Mononuclear cell (primary cell): Measurements from ENCODE around the gene KLHL28. TPM values are rescaled to one million over a fixed set of nuclear protein-coding genes. Genes with fewer than 3 reads are reported as not detected.
A peak's percentile ranks its signal among the peaks of the same experiment; 100 is the strongest.

ENCODE experiments used
- H3K27me3 ChIP-seq: 2 replicates; pipeline ENCODE4 v1.6.0; 2011; ENCODE audit warnings: low read length, control low read depth; ENCODE audit not compliant: insufficient read depth
- H3K4me1 ChIP-seq: 2 replicates; pipeline ENCODE4 v1.5.1; 2011; ENCODE audit warnings: mild to moderate bottlenecking, low read length, control low read depth; ENCODE audit not compliant: insufficient read depth
- H3K4me3 ChIP-seq: 2 replicates; pipeline ENCODE4 v1.5.1; 2011; ENCODE audit warnings: mild to moderate bottlenecking, low read length, moderate library complexity
- H3K9me3 ChIP-seq: 2 replicates; pipeline ENCODE4 v1.5.1; 2011; ENCODE audit warnings: low read depth, mild to moderate bottlenecking, control low read depth, low read length
- total RNA-seq: library from RNA; depleted of rRNA; stranded (reverse); fragments of >200 nt; gene quantifications from one replicate; pipeline ENCODE4 v1.2.3, GENCODE V29; 2012

The KLHL28 gene
- total RNA-seq, 1 donor, result 49.1 TPM

DNA sequence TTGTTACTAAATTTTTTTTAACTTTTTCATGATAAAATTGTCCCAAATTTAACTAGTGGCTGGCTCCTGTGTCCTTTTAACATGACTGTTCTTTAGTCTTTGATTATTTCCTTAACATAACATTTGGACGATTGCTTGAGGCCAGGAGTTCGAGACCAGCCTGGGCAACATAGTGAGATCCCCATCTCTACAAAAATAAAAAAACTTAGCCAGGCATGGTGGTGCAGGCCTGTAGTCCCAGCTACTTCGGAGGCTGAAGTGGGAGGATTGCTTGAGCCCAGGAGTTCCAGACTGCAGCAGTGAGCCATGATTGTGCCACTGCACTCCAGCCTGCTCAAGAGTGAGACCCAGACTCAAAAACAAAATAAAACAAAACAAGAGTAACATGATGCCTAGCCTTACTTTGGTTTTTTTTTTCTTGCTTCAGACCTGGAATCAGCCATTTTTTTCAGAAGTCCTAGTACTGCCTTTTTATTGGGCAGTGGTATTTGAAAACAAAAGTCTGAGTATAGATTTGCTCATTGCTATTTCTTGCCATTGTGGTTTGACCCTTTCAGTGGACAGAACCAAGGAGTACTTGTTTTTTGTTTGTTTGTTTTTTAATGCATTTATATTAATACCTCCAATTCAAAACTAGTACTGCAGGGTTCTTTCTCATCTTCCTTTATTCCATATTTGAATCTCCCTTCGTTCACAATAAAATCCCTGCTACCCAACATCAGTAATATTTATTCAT is 5.0 kb upstream of the KLHL28 start:
- no peaks in the 10 kb centered on the region for H3K27me3 ChIP-seq
- H3K4me1 ChIP-seq, result peaks cover 39% of the 10 kb centered on the region
- peaks cover 22% of the 10 kb centered on the region for H3K9me3 ChIP-seq
- no peak overlapping the region for H3K4me3 ChIP-seq

DNA sequence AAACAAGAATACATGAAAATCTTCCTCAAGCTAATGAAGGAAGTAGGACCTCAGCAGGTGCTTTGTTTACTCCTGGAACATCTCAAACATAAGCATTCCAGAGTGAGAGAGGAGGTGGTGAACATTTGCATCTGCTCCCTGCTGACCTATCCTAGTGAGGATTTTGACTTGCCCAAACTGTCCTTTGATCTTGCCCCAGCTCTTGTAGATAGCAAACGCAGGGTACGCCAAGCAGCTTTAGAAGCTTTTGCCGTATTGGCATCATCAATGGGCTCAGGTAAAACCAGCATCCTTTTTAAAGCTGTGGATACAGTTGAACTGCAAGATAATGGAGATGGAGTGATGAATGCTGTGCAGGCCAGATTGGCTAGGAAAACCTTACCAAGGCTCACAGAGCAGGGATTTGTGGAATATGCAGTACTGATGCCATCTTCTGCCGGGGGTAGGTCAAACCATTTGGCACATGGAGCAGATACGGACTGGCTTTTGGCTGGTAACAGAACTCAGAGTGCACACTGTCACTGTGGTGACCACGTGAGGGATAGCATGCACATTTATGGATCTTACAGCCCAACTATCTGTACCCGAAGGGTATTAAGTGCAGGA is 2.1 kb upstream of the KLHL28 start:
- H3K27me3 ChIP-seq, result no peaks in the 10 kb centered on the region

DNA sequence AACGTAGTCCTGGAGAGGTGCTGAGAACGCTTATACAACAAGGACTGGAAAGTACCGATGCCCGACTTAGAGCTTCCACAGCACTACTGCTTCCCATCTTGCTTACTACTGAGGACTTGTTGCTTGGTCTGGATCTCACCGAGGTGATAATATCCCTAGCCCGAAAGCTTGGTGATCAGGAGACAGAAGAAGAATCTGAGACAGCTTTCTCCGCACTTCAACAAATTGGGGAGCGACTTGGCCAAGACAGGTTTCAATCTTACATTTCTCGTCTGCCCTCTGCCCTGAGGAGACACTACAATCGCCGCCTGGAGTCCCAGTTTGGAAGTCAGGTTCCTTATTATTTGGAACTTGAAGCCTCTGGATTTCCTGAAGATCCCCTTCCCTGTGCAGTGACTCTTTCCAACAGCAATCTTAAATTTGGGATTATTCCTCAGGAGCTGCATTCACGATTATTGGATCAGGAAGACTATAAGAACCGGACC is 1.3 kb upstream of the KLHL28 start:
- H3K4me1 ChIP-seq, result peaks cover 52% of the 10 kb centered on the region
- peak overlapping the region; percentile 69 for H3K4me3 ChIP-seq
- peaks cover 6% of the 10 kb centered on the region for H3K9me3 ChIP-seq
- H3K27me3 ChIP-seq, result no peaks in the 10 kb centered on the region

More for the DNA sequence above, 2.1 kb upstream of the KLHL28 start:
- Histone ChIP-seq H3K4me3 (no peak overlapping the region), H3K9me3 (peaks cover 6% of the 10 kb centered on the region), H3K4me1 (peaks cover 52% of the 10 kb centered on the region)

DNA sequence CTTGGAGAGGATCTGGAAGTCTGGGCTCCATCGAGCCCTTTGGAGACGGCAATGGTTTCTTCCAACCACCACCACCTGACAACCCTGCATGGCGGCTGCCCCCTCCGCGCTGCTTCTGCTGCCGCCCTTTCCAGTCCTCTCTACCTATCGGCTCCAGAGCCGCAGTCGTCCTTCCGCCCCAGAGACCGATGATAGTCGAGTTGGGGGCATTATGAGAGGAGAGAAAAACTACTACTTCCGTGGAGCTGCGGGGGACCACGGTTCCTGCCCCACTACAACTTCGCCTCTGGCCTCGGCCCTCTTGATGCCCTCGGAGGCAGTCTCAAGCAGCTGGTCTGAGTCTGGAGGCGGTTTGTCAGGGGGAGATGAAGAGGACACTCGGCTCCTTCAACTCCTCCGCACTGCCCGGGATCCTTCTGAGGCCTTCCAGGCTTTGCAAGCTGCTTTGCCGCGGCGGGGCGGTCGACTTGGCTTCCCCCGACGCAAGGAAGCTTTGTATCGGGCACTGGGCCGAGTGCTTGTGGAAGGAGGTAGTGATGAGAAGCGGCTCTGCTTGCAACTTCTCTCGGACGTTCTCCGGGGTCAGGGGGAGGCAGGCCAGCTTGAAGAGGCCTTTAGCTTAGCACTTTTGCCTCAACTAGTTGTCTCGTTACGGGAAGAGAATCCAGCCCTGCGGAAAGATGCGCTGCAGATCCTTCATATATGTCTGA is 742 bp upstream of the KLHL28 start:
- H3K9me3 ChIP-seq, result peaks cover 6% of the 10 kb centered on the region
- no peaks in the 10 kb centered on the region for H3K27me3 ChIP-seq
- H3K4me1 ChIP-seq, result peaks cover 50% of the 10 kb centered on the region
- peak overlapping the region; percentile 69 for H3K4me3 ChIP-seq

DNA sequence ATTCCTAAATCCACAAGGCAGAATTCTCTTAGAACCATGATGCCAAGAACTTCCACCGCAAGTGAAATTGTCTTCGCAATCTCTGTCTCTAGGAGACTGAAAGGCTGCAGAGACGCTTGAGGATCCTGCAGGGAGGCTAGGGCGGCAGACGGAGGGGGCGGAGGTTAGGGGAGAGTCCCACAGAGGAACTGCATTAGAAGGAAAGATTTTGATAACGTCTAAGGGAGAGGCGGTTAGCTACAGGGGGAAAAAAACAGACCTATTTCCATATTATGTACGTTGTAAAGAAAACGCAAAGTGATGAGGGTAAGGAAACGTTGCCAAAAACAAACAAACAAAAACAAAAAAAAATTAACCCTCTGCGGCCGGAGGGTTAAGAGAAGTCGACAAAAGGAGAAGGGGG is 595 bp downstream of the KLHL28 start:
- Histone ChIP-seq H3K9me3 (peaks cover 6% of the 10 kb centered on the region), H3K4me3 (peak overlapping the region; percentile 69), H3K4me1 (peaks cover 40% of the 10 kb centered on the region), H3K27me3 (no peaks in the 10 kb centered on the region)

DNA sequence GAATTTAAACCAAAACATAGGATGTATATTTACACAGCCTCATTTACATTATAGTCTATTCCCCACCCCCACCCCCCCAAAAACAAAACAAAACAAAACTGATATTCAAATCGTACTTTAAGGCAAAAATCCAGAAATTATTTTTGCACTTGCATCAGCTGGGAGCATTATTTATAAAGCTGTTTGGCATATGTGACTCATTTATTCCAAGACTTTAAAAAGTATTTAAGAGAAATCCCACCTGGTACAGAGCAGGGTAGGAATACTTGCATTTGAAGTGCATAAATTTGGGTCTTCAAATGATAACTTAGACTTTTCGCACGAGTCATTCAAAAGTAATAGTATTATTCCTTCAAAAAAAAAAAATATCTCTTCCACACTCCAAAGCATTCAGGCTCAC is 1.1 kb downstream of the KLHL28 start:
- Histone ChIP-seq H3K4me3 (peak overlapping the region; percentile 69), H3K4me1 (peaks cover 39% of the 10 kb centered on the region), H3K27me3 (no peaks in the 10 kb centered on the region), H3K9me3 (peaks cover 6% of the 10 kb centered on the region)

DNA sequence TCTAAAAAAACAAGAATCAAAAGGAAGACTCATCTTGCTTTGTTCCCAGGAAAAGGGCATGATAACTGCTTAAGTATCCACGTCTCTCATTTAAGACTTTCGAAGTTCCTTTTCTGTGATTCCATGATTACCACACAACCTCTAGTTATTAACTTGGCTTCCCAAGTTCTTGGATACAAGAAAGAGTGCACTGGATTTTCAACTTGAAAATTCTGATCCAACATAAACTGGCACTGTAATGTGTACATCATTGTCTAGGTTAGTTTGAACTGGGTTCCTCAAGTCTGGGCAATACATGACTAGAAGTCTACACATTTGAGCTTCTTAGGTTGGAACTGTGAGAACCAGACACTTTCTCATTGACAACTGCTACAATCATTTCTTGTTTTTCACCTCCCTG is 1.6 kb downstream of the KLHL28 start:
- H3K4me3 ChIP-seq, result no peak overlapping the region
- H3K9me3 ChIP-seq, result peaks cover 6% of the 10 kb centered on the region
- no peaks in the 10 kb centered on the region for H3K27me3 ChIP-seq
- peaks cover 42% of the 10 kb centered on the region for H3K4me1 ChIP-seq

DNA sequence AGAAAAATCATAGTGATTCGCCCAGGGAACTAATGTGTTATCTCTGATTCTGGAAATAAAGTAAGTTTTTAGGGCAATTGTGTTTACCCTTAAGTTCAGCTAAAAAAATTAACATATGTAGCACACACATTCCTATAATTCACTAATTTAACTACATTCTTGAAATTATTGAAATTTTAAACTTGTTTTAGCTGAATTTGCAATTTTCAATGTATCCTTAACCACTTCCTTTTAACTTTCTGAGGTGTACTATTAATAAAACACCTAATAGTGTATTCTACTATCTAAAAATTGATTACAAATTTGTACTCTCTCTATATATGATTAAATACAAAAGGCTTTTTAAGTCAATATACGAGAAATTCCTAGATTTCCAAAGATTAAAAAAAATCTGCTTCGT is 2.2 kb downstream of the KLHL28 start:
- H3K4me3 ChIP-seq, result no peak overlapping the region
- H3K9me3 ChIP-seq, result peaks cover 5% of the 10 kb centered on the region
- H3K4me1 ChIP-seq, result peaks cover 39% of the 10 kb centered on the region

DNA sequence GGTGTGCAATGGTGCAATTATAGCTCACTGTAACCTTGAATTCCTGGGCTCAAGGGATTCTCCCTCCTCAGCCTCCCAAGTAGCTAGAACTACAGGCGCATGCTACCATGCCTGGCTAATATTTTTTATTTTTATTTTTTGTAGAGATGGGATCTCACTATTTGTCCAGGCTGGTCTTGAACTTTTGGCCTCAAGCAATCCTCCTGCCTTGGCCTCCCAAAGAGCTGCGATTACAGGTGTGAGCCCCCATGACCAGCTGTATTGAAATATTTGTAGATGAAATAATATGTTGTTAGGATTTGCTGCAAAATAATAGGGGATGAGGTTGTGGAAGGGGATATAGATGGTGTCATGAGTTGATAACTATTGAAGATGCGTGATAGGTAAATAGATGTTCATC is 4.9 kb downstream of the KLHL28 start:
- Histone ChIP-seq H3K27me3 (no peaks in the 10 kb centered on the region), H3K4me3 (no peak overlapping the region), H3K9me3 (no peaks in the 10 kb centered on the region), H3K4me1 (peaks cover 18% of the 10 kb centered on the region)

More for the DNA sequence above, 2.2 kb downstream of the KLHL28 start:
- no peaks in the 10 kb centered on the region for H3K27me3 ChIP-seq

DNA sequence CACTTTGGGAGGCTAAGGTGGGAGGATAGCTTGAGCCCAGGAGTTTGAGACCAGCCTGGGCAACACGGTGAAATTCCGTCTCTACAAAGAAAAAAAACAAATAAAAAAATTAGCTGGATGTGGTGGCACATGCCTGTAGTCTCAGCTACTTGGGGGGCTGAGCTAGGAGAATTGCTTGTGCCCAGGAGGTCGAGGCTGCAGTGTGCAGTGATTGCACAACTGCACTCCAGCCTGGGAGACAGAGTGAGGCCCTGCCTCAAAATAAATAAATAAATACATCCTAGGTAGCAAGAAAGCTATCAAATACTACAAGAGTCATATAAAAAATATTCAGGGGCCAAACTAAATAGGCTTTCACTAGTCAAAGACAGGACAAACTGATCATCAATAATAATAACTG is 6.2 kb downstream of the KLHL28 start:
- no peak overlapping the region for H3K4me3 ChIP-seq
- H3K4me1 ChIP-seq, result peaks cover 11% of the 10 kb centered on the region
- no peaks in the 10 kb centered on the region for H3K9me3 ChIP-seq
- no peaks in the 10 kb centered on the region for H3K27me3 ChIP-seq

DNA sequence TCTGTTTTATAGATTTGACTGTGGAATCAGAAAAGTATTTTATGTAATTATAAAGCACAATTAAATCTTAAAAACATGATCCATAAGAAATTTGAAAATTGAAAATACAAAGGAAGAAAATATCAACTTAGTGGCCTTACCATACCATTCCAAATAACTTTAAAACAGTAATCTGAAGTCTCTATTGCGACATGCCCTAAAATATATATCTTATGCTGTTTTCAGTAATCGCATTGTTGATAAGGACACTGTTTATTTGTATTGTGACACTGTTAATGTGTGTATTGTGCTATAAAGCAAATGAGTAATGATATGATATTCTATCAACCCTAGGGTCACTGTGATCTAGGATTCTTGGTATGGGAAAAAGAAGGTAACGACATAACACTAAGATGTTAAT is 7.0 kb downstream of the KLHL28 start:
- Histone ChIP-seq H3K4me3 (no peak overlapping the region), H3K27me3 (no peaks in the 10 kb centered on the region), H3K4me1 (peaks cover 5% of the 10 kb centered on the region), H3K9me3 (no peaks in the 10 kb centered on the region)

DNA sequence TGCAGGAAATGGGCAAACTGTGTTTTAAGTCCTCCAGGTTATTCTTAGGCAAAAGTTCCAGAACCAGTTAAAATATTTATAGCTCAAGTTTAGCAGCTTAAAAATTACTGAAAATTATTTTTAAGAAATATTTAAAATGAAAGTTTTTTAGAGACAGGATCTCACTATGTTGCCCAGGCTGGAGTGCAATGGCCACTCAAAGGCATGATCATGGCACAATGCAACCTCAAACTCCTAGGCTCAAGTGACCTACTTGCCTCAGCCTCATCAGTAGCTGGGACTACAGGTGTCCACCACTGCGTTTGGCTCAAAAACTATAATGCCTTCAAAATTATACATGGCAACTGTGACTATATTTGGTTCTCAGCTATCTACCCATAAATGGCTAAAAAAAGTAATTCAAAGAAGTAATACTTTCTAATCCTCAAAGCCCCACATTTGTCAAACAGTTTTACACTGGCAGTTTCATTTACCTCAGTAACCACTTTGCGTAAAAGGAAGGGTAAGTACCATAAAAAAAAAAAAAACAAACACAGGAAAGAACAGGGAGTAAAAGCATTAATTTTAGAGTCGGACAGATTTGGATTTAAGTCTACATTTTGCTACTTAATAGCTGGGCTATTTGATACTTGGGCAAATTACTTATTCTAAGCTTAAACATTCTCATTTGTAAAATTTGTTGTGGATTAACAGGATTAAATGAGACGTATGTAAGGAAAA is 9.2 kb downstream of the KLHL28 start:
- H3K4me3 ChIP-seq, result no peak overlapping the region
- H3K9me3 ChIP-seq, result no peaks in the 10 kb centered on the region
- peaks cover 5% of the 10 kb centered on the region for H3K4me1 ChIP-seq
- H3K27me3 ChIP-seq, result no peaks in the 10 kb centered on the region

DNA sequence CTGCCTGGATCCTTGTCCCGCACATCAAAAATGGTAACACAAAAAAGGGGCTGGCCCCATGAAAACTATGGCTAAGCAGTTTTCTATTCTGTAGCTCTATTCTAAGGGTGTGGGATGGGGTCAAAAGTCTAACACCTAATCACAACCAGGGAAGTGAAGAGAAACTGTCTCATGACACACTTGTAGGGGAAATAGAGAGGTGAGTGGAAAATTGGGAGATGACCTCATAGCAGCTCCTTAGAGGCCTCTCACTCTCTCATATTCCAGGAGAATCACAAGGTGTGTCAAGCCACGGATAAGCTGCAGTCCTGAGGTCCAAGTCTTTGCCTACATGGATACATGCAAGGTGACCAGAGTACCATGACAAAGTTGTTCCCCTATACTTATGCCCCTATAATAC is 10.7 kb downstream of the KLHL28 start:
- H3K4me1 ChIP-seq, result peaks cover 5% of the 10 kb centered on the region
- no peaks in the 10 kb centered on the region for H3K27me3 ChIP-seq
- no peaks in the 10 kb centered on the region for H3K9me3 ChIP-seq
- no peak overlapping the region for H3K4me3 ChIP-seq

DNA sequence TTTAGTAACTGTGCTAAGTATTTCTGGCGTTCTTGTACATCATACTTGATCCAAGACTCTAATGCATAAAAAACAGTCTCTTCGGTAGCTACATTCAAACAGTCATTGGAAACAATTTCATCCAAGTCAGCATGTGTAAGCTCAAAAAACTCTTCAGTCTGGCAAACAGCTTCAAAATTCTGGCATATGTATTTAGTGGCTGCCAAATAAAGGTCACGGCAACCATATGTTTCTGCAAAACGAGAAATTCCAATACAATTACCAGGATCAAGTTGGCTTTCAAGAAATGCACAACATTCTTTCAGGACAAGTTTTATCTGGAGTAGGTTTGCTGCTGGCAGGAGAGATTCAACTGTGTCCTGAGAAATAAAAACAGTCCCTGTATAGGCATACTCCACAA is 16.5 kb downstream of the KLHL28 start:
- no peaks in the 10 kb centered on the region for H3K27me3 ChIP-seq
- no peak overlapping the region for H3K4me3 ChIP-seq
- no peaks in the 10 kb centered on the region for H3K4me1 ChIP-seq
- H3K9me3 ChIP-seq, result no peaks in the 10 kb centered on the region

DNA sequence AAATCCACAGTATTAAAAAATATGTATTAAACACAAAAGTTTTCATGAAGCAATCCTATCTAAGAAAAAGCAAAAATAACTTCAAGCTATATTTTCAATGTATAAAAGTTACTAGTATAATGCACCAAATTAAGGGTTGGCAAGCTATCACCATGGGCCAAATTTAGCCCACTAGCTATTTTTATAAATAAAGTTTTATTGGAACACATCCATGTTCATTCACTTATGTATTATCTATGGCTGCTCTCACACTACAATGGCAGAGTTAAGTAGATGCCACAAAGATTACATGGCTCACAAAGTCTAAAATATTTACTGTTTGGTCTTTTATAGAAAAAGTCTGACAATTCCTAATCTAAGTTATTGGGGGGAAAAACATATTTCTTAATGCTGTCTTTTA is 17.6 kb downstream of the KLHL28 start:
- no peak overlapping the region for H3K4me3 ChIP-seq
- H3K27me3 ChIP-seq, result no peaks in the 10 kb centered on the region
- H3K4me1 ChIP-seq, result no peaks in the 10 kb centered on the region
- H3K9me3 ChIP-seq, result no peaks in the 10 kb centered on the region
